Stimulated activated CD4-positive, alpha-beta T cell treated with anti-CD3 and anti-CD28 coated beads, Interleukin-2, amount 100 ng/mL, for 48 hours (primary cell): ENCODE data around the gene FAIM.
"Not testable (repeated sequence)": the region's sequence is repeated elsewhere in the genome, so short reads cannot be mapped to it uniquely, and the experiment has no call there.

ENCODE experiments used
- DNase-seq, 2 donors: peaks; one replicate each; pipeline ENCODE4 v3.0.0-alpha.2; 2020

Gene FAIM

GRCh38 chr3:138601661-138602060, 6.9 kb upstream of the FAIM start:
- DNase-seq = not testable (repeated sequence)

- not testable (repeated sequence) for DNase-seq
Measured at GRCh38 chr3:138604106-138604595, 4.4 kb upstream of the FAIM start.

GRCh38 chr3:138609898-138610266, 1.3 kb downstream of the FAIM start:
- DNase-seq = no peak

GRCh38 chr3:138615462-138615861, 6.9 kb downstream of the FAIM start:
- DNase-seq = no peak

GRCh38 chr3:138620431-138620830, 11.9 kb downstream of the FAIM start:
- DNase-seq = no peak

GRCh38 chr3:138624518-138624917, 15.9 kb downstream of the FAIM start:
- no peak for DNase-seq

GRCh38 chr3:138625707-138626365, 17.3 kb downstream of the FAIM start:
- no peak for DNase-seq

GRCh38 chr3:138629526-138629925, 21.0 kb downstream of the FAIM start:
- DNase-seq = no peak

GRCh38 chr3:138638641-138639040, 30.1 kb downstream of the FAIM start:
- no peak for DNase-seq

- DNase-seq = no peak
Measured at GRCh38 chr3:138640537-138640936, 32.0 kb downstream of the FAIM start.

GRCh38 chr3:138642226-138642926, 33.8 kb downstream of the FAIM start:
- no peak for DNase-seq

- no peak for DNase-seq
Measured at GRCh38 chr3:138642927-138643253, 34.3 kb downstream of the FAIM start.

GRCh38 chr3:138646008-138646407, 37.4 kb downstream of the FAIM start:
- DNase-seq = no peak

- no peak for DNase-seq
Measured at GRCh38 chr3:138646513-138646912, 37.9 kb downstream of the FAIM start.

- no peak for DNase-seq
Measured at GRCh38 chr3:138649134-138649533, 40.6 kb downstream of the FAIM start.

- no peak for DNase-seq
Measured at GRCh38 chr3:138653567-138653966, 45.0 kb downstream of the FAIM start.

GRCh38 chr3:138657508-138657907, 48.9 kb downstream of the FAIM start:
- no peak for DNase-seq

GRCh38 chr3:138668107-138668506, 59.5 kb downstream of the FAIM start:
- DNase-seq = no peak

GRCh38 chr3:138670407-138670806, 61.8 kb downstream of the FAIM start:
- DNase-seq = no peak

GRCh38 chr3:138673641-138674530, 65.3 kb downstream of the FAIM start:
- DNase-seq = no peak

- no peak for DNase-seq
Measured at GRCh38 chr3:138675393-138675792, 66.8 kb downstream of the FAIM start.

GRCh38 chr3:138678086-138678485, 69.5 kb downstream of the FAIM start:
- DNase-seq = no peak

- DNase-seq = no peak
Measured at GRCh38 chr3:138678874-138679392, 70.4 kb downstream of the FAIM start.
